ENCODE measurements around the gene SOBP.

The SOBP gene

DNA sequence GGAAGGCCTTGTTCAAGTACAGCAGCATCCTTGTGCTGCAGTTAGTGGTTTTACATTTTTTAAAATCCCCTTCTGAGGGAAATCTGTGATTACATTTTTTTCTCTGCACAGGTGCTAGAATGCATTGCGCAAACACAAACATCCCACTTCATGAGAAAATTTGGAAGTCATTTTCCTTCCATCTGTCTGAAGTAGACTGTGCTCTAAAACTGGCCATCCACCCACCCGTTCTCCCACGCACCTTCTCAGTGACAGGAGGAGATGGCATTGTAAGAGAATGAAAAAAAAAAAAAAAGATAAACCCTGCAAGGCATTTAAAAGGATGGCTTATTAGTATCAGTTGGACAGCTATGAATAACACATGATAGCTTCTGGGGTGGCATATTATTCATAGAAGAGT is 65.0 kb downstream of the SOBP start:
- DNase-seq, result no peak

DNA sequence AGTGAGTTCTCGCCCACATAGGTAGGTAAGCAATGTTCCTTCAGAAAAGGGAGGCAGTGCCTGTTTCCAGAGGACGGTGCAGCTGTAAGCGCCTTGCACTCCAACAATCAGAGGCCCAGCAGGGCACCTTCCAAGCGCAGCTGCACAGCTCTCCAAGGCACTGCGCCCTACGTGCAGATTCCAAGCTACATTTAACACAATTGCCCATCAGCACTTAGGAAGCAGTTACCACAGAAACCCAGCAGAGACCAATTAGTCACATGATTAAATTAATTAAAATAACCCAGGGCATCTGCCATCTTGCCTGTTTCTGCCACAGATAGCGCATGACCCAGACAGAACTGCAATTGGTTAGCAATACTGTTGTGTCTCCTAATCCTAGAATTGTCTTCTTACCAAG is 65.5 kb downstream of the SOBP start:
- DNase-seq, result no peak

DNA sequence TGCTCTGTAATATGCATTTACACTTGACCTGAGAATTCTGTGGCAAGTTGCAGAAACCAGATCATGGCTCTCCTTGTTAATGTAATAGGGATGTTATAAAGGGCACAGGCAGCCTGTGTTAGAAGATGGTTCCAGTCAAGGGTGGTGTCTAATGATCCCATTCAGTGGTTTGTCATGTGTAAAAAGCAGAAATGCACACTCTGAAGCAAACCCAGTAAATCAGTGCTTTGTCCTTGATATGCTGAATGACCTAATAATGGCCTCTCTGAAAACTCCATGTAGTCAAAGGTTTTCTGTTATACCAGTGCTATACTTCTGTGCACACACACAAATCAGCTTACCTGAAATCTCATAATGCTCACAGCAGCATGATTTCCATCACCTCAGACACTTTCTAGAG is 66.2 kb downstream of the SOBP start:
- DNase-seq, result no peak

DNA sequence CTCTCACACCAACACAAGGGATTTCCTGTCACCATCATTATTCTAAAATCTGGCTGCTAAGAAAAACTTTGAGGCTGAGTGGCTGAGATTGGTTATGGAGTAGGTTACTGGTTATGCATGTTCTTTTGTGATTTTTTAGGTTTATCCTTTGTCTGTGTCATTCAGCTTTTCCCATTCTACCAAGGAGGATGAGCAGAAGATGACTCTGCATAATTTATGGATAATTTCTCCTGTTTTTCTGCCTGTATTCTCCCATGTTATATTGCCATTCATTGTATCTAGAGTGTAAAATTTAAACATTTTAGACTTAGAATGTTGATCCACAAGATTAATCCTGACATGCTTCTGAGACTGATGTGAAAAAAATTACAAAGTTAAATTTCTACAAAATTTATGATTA is 67.8 kb downstream of the SOBP start:
- DNase-seq, result no peak

DNA sequence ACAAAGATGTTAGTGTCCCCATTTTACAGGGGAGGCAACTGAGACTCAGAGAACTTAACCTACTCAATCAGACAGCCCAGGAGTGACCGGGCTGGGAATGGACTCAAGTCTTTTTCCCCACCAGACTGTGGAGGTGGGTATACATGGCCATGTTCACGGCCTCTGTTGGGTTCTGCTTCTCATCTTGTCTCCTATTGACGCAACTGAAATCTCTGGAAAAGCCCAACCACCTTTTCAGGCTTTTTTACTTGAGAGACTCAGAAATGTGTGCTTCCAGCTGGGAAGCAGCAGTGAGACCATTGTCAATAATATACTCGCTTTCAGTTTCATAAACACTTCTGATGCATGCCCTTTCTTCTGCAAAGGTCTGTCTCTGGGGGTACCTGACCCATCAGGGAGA is 70.7 kb downstream of the SOBP start:
- no peak for DNase-seq

DNA sequence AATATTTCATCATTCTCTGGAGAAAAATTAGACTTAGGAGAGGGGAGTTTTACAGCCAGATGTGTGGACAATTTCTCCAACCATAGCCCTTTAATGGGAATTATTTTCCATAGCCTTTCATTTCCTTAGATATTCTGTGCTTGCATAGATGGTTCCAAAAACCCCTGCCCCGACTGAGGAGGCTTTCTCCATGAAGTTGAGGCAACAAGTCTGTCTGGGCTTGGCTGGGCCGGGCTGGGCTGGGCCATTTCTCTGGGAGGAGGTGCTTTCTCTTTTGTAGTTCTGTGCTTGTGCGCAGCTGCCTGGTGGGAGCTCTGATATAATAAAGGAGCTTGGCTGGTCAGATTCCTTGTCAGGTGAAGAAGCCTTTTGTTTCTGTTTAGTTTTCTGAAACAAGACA is 71.4 kb downstream of the SOBP start:
- DNase-seq, result no peak

DNA sequence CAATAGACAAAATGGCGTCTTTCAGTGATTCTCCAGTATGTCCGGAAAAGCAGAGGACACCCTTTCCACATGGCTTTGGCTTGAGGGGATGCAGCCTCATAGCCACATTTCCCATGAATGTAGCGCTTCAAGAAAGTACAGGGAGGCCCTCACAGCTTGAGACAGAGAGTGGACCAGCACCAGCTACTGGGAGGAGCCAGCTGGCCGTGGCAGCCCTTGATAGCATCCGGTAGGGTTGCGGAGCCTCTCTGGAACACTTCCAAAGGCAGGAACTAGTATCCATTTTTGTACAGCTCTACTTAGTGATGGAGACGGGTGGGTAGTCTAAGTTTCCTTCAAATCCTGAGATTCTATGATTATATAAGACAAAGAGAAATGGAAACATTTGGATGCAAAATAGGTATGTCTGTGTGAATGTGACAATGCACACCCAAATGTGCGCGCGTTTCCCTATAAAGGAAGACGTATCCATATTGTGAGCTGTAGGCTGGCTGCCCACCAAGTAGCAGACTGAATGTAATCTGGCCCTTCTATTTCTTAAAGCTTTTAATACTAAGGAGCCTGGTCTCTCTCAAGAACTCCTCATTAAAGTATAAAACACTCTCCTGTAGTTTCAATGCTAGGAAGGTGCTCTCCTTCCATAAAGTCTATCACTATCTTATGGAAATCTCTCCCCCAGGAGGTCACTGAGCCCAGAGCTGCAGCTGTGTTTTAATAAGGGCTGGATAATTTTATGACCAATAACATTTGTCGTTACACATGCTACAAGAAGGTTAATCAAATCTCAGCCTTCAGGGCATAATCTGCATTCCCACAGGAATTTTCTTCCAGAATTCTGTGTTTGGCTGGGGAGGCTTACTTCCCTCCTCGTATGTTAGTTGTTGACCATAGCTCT is 74.0 kb downstream of the SOBP start:
- DNase-seq, result no peak

DNA sequence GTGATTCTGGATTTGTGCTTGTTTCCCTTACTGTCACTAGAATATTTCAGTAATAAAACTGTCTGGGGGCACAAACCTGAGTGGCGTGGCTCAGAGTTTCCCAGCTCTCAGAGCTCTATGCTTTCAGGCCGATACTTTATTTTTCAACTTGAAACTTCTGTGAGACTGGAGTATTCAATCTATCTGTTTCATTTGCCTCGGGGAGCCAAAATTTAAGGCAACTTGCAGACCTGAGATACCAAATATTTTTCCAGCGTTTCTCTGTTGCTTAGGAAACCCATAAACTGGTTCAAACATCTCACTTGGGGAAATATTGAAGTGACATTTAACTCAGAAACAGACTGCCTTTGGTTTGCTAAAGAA is 74.7 kb downstream of the SOBP start:
- no peak for DNase-seq

DNA sequence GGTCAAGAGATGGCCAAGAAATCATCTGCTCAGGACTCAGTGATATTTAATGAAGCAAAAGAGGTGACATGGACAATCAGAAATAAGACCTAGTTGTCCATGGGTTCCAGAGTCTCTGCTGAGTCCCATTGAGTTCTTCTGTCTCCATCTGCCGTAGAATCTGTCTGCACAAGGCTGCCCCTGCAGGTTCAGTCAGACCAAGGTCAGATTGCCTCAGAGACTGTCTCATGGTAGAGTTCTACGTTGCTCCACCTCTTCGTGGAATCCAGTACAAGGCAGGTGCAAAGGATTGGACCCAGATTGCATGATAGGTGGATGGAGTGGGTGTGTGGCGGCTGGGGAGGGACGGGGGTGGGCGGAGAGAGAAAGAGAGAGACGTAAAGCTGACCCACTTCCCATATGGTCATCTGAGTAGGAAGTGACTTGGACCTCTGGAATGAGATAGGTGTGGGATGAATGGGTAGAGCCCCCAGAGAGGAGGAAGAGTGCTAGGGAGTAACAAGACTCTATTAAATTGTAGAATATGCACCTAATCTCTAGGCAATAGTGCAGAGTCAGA is 75.3 kb downstream of the SOBP start:
- DNase-seq, result no peak

DNA sequence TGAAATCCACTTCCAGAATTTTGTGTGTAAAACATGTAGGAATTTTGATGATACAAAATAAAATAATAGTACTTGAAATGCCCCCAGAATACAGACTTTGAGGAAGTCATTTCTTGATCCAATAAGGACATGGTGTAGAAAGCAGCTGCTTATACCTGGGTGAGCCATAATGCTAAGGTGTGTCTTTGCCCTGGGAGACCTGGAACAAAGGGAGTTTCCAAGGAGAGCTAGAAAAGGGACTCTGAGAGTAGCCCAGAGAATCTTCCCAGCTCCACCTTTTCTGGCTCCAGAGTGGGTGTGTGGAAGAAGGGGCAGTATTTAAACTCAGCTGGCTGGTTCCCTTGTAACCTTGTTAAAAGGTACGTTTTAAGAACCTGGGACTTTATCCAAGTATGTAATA is 77.7 kb downstream of the SOBP start:
- DNase-seq, result no peak

DNA sequence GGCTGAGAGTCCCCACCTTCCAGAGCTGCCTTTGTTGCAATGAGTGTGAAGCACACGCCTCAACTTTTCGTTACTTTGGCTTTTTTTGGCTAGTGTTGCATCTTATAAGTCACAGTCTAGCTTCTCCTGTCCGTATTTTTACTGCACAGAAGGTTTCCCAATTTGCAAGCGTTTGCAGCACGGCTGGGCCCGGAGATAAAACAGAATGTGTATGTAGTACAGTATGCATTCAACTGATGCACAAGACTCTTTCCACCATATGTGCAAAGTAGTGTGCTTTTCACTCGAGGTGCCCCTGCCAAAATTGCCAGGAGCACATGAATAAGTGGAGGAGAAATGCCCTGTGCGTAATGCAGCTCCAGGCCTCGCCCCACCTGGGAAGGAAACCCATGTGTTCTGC is 79.6 kb downstream of the SOBP start:
- DNase-seq, result no peak

DNA sequence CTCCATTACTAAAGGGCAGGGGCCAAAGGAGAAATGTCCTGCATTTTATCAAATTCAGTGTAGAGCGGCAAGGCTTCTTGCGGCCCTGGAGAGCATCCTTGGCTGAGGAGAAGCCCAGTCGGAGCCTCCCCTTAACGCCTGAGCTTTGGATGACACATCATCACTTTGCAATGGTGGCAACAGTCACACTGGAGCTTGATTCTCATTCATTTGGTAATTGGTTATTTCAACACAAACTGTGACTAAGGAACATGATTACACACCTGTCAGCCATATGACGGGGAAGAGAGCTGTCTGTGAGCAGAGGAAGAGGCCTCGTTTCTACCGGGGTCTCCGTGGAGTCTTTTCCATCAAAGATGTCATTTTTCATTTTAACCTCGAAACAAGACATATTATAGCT is 81.4 kb downstream of the SOBP start:
- DNase-seq, result no peak

DNA sequence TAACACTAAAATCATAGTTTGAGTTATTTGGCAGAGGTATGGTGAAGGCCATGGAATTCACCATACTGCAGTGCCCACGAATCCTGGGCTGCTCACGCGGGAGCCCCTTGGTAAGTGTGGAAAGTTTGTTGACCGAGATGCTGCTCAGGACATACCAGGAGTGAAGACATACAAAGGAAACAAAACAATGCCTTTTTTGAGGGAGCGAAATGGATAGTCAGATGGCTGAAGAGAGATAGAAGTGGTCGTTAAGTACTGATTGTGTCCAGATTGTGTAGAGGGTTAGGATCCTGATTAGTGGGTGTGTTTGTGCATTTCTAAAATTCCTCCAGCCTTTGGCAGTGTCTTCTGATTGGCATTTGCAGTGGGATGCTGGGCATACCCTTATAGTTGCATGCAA is 83.0 kb downstream of the SOBP start:
- no peak for DNase-seq

DNA sequence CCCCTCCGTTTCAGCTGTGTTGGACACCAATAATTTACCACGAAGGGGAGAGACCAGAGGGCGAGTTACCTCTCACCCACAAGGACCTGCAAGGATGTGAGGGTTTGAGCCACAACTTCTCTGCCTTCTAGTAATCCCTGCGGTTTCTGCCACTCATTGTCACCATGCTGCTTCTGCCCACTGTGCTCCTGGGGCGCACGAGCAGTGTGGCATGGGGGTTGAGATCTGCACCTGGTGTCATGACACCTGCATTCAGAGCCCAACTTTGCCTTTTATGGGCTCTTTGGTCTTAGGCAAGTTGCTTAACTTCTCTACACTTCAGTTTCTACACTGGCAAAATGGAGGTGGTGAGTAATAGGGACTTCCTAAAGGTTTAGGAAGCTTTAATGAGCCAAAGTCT is 84.9 kb downstream of the SOBP start:
- DNase-seq, result no peak

DNA sequence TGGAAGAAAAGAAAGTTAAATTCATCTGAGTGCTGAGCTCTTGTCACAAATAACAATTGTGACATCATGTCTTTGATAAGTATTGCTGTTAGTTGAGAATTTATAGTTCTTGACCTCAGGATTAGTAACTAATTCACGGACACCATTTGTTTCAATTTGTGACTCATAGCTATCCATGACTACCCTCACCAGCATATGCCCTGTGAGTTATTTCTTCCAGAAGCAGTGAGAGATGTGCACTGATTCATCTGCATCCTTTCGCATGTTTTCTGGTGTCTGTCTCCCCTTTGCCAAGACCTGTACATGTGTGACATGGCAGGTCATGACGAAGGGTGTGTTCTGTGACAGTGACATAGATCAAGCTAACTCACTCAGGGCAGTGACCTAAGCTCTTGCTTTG is 86.9 kb downstream of the SOBP start:
- DNase-seq, result no peak

DNA sequence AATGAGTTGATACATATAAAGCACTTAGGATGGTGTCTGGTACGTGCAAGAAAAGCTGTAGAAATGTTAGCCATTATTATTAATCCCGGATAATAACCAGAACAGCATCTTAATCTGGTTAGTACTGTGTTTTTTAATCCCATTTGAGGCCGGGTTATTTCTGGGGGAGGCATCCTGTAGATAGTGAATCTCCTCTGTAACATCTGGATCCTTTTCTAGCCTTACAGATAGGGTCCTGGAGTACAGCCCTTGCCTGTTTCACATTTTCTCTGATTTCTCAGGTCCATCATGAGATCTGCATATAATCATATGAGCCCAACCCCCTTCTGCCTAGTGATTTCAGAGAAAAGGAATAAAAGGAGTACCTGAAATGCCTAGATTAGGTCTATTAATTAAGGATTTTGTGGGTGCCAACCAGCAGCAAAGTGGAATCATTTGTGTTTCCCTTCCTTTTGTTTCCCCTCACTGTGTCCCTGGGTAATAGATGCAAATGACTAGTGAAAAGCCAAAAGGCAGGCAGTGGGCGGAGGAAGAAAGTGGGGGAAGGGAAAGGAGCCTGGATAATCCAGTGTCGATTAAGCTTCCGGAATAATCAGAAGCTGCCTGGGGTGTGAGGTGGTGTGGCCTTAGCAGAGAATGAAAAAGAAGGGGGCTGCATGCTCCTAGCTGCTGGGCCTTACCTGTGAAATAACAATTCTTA is 88.9 kb downstream of the SOBP start:
- DNase-seq, result no peak

DNA sequence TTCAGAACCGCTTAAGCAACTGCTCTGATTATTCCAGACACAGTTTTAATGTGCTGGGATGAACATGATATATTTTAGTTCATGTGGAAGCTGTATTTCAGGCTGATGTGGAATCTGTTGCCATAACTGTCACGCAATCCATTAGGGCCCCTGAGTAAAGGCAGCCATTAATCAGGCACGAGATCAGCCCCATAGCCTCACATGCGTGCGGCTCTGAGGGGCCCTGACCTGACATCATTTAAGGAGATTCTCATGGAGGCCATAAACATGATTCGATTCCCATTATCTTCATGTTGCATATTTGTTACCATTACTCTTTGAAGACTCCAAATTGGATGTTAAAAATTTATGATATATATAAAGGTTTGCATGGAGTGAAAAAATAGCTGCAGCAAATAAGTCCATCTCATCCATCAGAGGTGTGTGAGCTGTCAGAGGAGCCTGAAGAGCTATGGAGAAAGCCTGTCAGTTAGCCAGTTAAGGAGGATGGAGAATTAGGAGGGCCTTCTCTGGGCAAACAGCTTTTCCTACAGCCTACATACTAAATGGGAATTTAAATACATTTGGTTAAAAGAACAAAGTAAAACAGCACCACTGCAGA is 89.6 kb downstream of the SOBP start:
- DNase-seq, result no peak

DNA sequence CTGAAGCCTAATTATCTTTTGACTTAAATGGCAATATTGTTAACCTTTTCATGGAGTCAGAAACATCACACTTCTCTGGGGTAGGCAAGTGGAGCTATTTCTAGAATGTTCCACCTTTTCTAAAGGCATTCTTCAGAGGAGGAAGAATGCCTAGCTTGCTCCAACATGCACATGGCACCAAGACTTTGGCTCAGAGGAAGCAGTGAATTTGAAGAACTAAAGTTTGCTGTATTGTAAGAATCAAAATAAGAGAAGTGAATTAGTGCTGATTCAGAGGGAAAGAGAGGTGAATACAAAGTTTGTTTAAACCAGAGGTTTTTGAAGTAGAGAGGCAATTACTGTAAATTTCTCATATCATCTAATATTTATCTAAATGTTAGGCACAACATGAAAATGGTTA is 92.2 kb downstream of the SOBP start:
- no peak for DNase-seq

DNA sequence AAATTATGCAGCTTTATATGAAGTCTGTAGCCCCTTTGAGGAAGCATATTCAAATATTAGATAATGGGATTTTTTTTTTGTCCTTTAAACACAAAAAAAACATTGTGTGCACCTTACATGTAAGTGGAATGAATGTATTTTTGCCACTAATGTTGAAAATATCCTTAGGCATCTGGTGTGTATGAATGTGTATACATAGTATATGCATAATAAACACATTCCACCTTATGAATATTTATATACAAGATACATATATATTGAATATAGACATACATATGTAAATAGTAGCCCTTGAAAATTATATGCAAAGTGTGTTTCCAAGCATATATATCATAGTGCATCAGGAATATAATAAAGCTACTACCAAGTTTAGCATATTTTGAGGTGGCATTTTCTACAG is 94.8 kb downstream of the SOBP start:
- DNase-seq, result no peak

DNA sequence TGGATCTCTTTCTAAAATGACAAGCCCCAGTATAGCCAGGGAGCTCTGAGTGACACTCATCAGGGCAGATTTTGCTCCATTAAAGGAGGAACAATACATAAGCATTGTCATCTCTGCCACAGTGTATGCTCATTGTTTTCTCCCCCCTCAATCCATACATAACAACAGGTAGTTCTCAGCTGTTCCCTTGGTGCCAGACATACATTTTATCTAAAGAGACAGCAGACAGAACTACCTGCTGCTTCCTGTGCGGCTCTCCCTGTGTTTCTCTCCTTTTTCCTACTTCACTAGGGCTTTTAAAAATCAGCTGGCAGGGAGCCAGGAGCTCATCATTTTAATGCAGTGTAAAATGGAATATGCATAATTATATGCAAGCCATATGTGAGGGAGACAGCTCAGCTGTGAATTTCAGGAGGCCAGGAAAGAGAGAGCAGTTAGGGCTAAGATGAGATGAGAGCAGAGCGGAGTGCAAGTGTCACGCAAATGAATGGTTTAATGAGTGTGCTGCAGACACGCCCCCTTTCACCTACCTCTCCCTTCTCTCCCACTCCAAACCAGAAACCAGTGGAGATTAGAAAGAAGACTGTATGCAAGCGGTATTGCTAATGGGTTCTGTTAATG is 96.0 kb downstream of the SOBP start:
- no peak for DNase-seq

DNA sequence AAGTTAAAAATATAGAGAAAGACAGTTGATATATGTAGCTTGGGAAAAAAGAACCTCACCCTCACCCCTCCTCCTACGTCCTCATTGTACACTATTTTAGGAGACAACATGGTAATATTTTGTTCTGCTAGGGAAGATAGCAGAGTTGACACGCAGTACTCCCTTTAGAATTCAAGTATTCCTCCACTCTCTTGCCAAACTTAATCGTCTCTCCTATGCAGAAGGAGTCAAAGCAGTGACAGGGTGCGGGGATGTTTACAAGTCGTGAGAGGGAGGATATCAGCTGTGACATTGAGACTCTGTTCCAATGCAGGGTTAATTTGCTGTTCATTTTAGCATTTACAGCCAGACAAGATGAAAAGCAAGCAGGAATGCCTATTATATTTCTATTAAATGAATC is 97.5 kb downstream of the SOBP start:
- DNase-seq, result no peak

DNA sequence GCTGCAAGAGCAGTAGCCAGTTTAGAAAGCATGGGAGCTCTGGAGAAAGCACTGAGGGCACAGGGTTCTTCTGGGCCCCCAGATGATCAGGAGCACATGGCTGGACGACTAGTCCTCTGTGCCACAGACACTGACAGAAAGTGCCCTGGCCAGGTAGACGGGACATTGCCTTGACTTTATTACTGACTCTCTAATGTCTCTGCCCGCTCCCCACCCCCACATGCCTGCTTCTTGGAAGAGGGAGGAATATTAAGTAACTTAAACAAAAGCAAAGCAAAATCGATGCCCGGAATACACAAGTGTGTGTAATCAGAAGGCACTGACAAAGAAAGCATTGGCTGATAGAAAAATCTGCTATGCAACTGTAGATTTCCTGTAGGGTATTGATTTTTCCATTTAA is 99.3 kb downstream of the SOBP start:
- DNase-seq, result no peak

DNA sequence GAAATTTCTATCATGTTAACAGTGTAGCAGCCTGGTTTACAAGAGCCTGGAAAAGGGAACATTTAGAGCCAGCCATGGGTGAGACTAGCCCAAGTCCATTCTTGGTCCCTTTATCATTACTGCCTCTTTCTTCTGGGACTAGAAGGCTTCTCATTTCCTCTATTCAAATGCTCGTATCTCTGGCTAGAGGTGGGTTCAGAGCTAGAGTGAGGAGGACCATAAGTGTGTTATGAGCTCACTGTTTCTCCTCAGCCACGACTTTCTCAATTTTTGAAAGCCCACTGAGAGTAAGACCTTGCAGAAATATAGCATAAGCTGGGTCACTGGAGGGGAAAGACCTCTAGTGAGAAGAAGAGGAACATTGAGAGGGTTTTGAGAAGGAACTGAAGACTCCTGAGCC is 100.0 kb downstream of the SOBP start:
- DNase-seq, result no peak

DNA sequence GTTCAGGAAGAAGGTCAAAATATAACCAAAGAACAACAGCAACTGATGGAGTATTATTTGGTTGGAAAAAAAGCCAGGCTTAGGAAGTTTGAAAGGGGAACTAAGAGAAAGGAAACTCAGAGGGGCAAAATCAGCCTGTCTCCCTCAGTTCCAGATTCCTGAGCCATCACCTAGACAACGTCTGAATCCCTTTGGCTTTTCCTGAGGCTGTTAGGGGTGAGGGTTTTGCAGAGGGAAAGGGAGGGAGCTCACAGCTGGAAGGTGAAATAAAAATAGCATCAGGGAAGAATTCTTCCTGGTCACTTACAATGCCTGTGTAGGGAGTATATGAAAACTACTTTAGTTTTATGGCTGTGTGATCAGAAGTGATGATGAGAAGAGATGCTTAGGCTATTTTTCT is 100.5 kb downstream of the SOBP start:
- DNase-seq, result no peak
